HepG2 (cell line): Measurements from ENCODE around the gene ARHGEF7. TPM values are rescaled to one million over a fixed set of nuclear protein-coding genes. Genes with fewer than 3 reads are reported as not detected.

Source experiments
- ATAC-seq: fragments of 200-7000 bp; cut with Tn5 transposase; 3 replicates; pipeline ENCODE4 v1.9.1; 2020; ENCODE audit warnings: mild to moderate bottlenecking, moderate library complexity
- BruUV-seq: library from RNA; stranded (reverse); fragments of 400-500 nt; replicated peaks from 2 replicates; lab custom pipeline; 2021; lab: Mats Ljungman, UMichigan
- CTCF ChIA-PET: fragments of 300-600 bp; formaldehyde crosslinking; extraction: SDS; loops from one replicate; lab custom pipeline; 2021; ENCODE audit warnings: low total read pairs, inconsistent platforms, low intra/inter-chr PET ratio; lab: Yijun Ruan, JAX
- POLR2A ChIA-PET: fragments of 350-600 bp; sonication (Branson Sonifier 250); formaldehyde crosslinking; loops from one replicate; lab custom pipeline; 2020; ENCODE audit warnings: antibody characterized with exemption, inconsistent platforms; lab: Yijun Ruan, JAX
- DNase-seq: peaks from one replicate; pipeline ENCODE4 v3.0.0-alpha.2; 2015; ENCODE audit warnings: low spot score
- FAIRE-seq: peaks from 3 replicates; lab custom pipeline; 2011; peaks lifted over from hg19 to GRCh38; lab: Jason Lieb, UNC
- H2AFZ ChIP-seq: one replicate; pipeline ENCODE4 v1.6.1; 2011; ENCODE audit warnings: low read length, inconsistent platforms
- H3K27ac ChIP-seq: fragments of 300-600 bp; 3 replicates; pipeline ENCODE4 v1.8.0; 2011; ENCODE audit warnings: mixed run types, mild to moderate bottlenecking, mixed read lengths, low read length, inconsistent platforms; ENCODE audit not compliant: insufficient read depth; ENCODE audit errors: extremely low read length
- H3K27me3 ChIP-seq, 2 experiments: fragments of 200-600 bp in 1 of 2; 2 replicates in 1 of 2; 3 replicates in 1 of 2; pipeline versions ENCODE4 v1.6.0 to v1.8.0; 2011; ENCODE audit warnings: low read length in 2 of 2, mild to moderate bottlenecking in 2 of 2, moderate library complexity in 2 of 2, inconsistent platforms in 1 of 2; ENCODE audit not compliant: insufficient read depth in 2 of 2, control insufficient read depth in 1 of 2
- H3K36me3 ChIP-seq, 2 experiments: fragments of 200-600 bp in 1 of 2; replicated peaks in 1 of 2; 2 replicates in 1 of 2; 3 replicates in 1 of 2; pipeline versions ENCODE4 v1.5.1 to v1.8.0; 2011; ENCODE audit warnings: low read length in 2 of 2, inconsistent platforms in 1 of 2; ENCODE audit not compliant: insufficient read depth in 2 of 2, control insufficient read depth in 1 of 2
- H3K4me1 ChIP-seq: 2 replicates; pipeline ENCODE4 v1.5.1; 2012; ENCODE audit warnings: low read length, inconsistent platforms; ENCODE audit not compliant: insufficient read depth
- H3K4me2 ChIP-seq: 2 replicates; pipeline ENCODE4 v1.6.0; 2011; ENCODE audit warnings: low read depth, low read length, inconsistent platforms
- H3K4me3 ChIP-seq, 3 experiments: fragments of 200-600 bp in 1 of 3; sonication (generic), shearing (Covaris generic) in 1 of 3; replicated peaks in 1 of 3; 2 replicates each; pipeline ENCODE4 v1.5.1; 2011 to 2016; ENCODE audit warnings: low read length in 3 of 3, inconsistent platforms in 2 of 3, low read depth in 2 of 3, mild to moderate bottlenecking in 2 of 3, control low read depth in 1 of 3, mixed read lengths in 1 of 3; ENCODE audit not compliant: insufficient read depth in 1 of 3
- H3K79me2 ChIP-seq: one replicate; pipeline ENCODE4 v1.6.1; 2011; ENCODE audit warnings: low read length, inconsistent platforms; ENCODE audit not compliant: insufficient read depth
- H3K9ac ChIP-seq: 2 replicates; pipeline ENCODE4 v1.6.0; 2011; ENCODE audit warnings: mild to moderate bottlenecking, low read depth, low read length, inconsistent platforms; ENCODE audit not compliant: insufficient read depth
- H3K9me3 ChIP-seq: 2 replicates; pipeline ENCODE4 v1.5.1; 2012; ENCODE audit warnings: mild to moderate bottlenecking, low read length
- H4K20me1 ChIP-seq: 2 replicates; pipeline ENCODE4 v1.6.0; 2011; ENCODE audit warnings: inconsistent platforms, mild to moderate bottlenecking, low read length, moderate library complexity; ENCODE audit not compliant: insufficient read depth
- CERS6 ChIP-seq: sonication (generic); formaldehyde crosslinking; IDR thresholded peaks from 2 replicates; pipeline ENCODE4 v1.5.0; 2020; ENCODE audit warnings: missing genetic modification reagents
- CSRNP1 ChIP-seq: sonication (generic); formaldehyde crosslinking; IDR thresholded peaks from 2 replicates; pipeline ENCODE4 v1.8.1; 2023; ENCODE audit warnings: mild to moderate bottlenecking, missing genetic modification reagents
- DNMT1 ChIP-seq: sonication (generic); formaldehyde crosslinking; IDR thresholded peaks from 2 replicates; pipeline ENCODE4 v1.5.1; 2020; ENCODE audit warnings: mild to moderate bottlenecking, missing genetic modification reagents
- GTF3A ChIP-seq: sonication (generic); formaldehyde crosslinking; conservative IDR thresholded peaks from 2 replicates; pipeline ENCODE4 v1.4.0; 2020; ENCODE audit warnings: mild to moderate bottlenecking, missing genetic modification reagents
- HDAC6 ChIP-seq: fragments of 200-600 bp; sonication (generic); IDR thresholded peaks from 2 replicates; pipeline ENCODE4 v1.7.0; 2017; ENCODE audit warnings: mild to moderate bottlenecking, antibody characterized with exemption, low read length, low read depth
- HNRNPUL1 ChIP-seq: fragments of 200-400 bp; formaldehyde crosslinking; IDR thresholded peaks from 2 replicates; pipeline ENCODE4 v1.6.1; 2017; ENCODE audit warnings: low read depth, mild to moderate bottlenecking, low read length, moderate library complexity
- MNT ChIP-seq: fragments of 450-650 bp; IDR thresholded peaks from 2 replicates; pipeline ENCODE4 v1.6.1; 2016
- NONO ChIP-seq, 2 experiments: fragments of 450-650 bp in 1 of 2; sonication (generic) in 1 of 2; formaldehyde crosslinking in 1 of 2; IDR thresholded peaks in 1 of 2; conservative IDR thresholded peaks in 1 of 2; 2 replicates each; pipeline versions ENCODE4 v1.6.1 to v1.8.0; 2017 to 2022; ENCODE audit warnings: mild to moderate bottlenecking in 1 of 2, missing genetic modification reagents in 1 of 2, moderate library complexity in 1 of 2
- REPIN1 ChIP-seq: sonication (generic); formaldehyde crosslinking; IDR thresholded peaks from 2 replicates; pipeline ENCODE4 v1.8.0; 2022; ENCODE audit warnings: missing genetic modification reagents, low read depth, mild to moderate bottlenecking, borderline replicate concordance
- SRSF9 ChIP-seq: fragments of 200-400 bp; formaldehyde crosslinking; IDR thresholded peaks from 2 replicates; pipeline ENCODE4 v1.6.1; 2018; ENCODE audit warnings: borderline replicate concordance, mild to moderate bottlenecking, low read depth, low read length; ENCODE audit not compliant: insufficient read depth, poor library complexity, severe bottlenecking
- ZNF251 ChIP-seq: sonication (generic); formaldehyde crosslinking; IDR thresholded peaks from 2 replicates; pipeline ENCODE4 v1.9.0; 2021; ENCODE audit warnings: mild to moderate bottlenecking, missing genetic modification reagents
- ZNF276 ChIP-seq: sonication (generic); formaldehyde crosslinking; IDR thresholded peaks from 2 replicates; pipeline ENCODE4 v1.4.0; 2020; ENCODE audit warnings: mild to moderate bottlenecking, low read depth, missing genetic modification reagents
- ZNF441 ChIP-seq: sonication (generic); formaldehyde crosslinking; IDR thresholded peaks from 2 replicates; pipeline ENCODE4 v1.7.0; 2021; ENCODE audit warnings: missing genetic modification reagents, borderline replicate concordance
- ZNF446 ChIP-seq: sonication (generic); formaldehyde crosslinking; IDR thresholded peaks from 2 replicates; pipeline ENCODE4 v1.5.0; 2020; ENCODE audit warnings: mild to moderate bottlenecking, missing genetic modification reagents
- ZNF510 ChIP-seq: sonication (generic); formaldehyde crosslinking; IDR thresholded peaks from 2 replicates; pipeline ENCODE4 v1.4.0; 2020; ENCODE audit warnings: low read depth, mild to moderate bottlenecking, missing genetic modification reagents
- ZNF562 ChIP-seq: sonication (generic); formaldehyde crosslinking; IDR thresholded peaks from 2 replicates; pipeline ENCODE4 v1.8.0; 2022; ENCODE audit warnings: missing genetic modification reagents, borderline replicate concordance
- ZNF768 ChIP-seq: sonication (generic); formaldehyde crosslinking; IDR thresholded peaks from 2 replicates; pipeline ENCODE4 v1.4.0; 2020; ENCODE audit warnings: missing genetic modification reagents
- ZNF790 ChIP-seq: sonication (generic); formaldehyde crosslinking; IDR thresholded peaks from 2 replicates; pipeline ENCODE4 v1.8.0; 2022; ENCODE audit warnings: missing genetic modification reagents, mild to moderate bottlenecking, borderline replicate concordance
- WGBS: methylation state at CpG from one replicate; pipeline ENCODE4 v1.1.6; 2017; ENCODE audit warnings: low lambda C conversion rate; 5-methylcytosine and 5-hydroxymethylcytosine counted together
- in situ Hi-C: cut with HindIII; loops from 2 replicates; pipeline ENCODE4 v1.10.0; 2017; ENCODE audit warnings: low pct_unique_long_range_greater_than_20kb; ENCODE audit not compliant: extremely low pct_ligation_motif_present
- intact Hi-C: fragments of 100-400 bp; cut with micrococcal nuclease; formaldehyde crosslinking; loops from one replicate; pipeline ENCODE4 v1.10.0; 2022; ENCODE audit not compliant: unreplicated experiment
- polyA plus RNA-seq, 8 experiments: library from polyadenylated mRNA; depleted of rRNA in 3 of 8; stranded (reverse) in 7 of 8; unstranded in 1 of 8; fragments of >200 nt; fragmentation: Illumina TruSeq in 4 of 8; extraction: Trizol in 4 of 8; gene quantifications; 2 replicates each; pipeline versions ENCODE4 v1.2.1 to v1.2.3, GENCODE V29; 2011 to 2016; ENCODE audit warnings: low read depth in 4 of 8, missing spikeins in 1 of 8, mixed read lengths in 1 of 8; ENCODE audit not compliant: insufficient read depth in 1 of 8
- total RNA-seq, 5 experiments: library from RNA; depleted of rRNA; stranded (reverse); fragments of >200 nt; fragmentation: Illumina TruSeq; extraction: Trizol; gene quantifications; 2 replicates each; pipeline ENCODE4 v1.2.3, GENCODE V29; 2016; ENCODE audit warnings: low read depth in 1 of 5

ARHGEF7 gene
- total and polyA plus RNA-seq, 2 of the 13 experiments (the other 11 are each of a cell fraction or from before 2014, with no cell fraction given): 15.7 to 22.3 TPM

DNA sequence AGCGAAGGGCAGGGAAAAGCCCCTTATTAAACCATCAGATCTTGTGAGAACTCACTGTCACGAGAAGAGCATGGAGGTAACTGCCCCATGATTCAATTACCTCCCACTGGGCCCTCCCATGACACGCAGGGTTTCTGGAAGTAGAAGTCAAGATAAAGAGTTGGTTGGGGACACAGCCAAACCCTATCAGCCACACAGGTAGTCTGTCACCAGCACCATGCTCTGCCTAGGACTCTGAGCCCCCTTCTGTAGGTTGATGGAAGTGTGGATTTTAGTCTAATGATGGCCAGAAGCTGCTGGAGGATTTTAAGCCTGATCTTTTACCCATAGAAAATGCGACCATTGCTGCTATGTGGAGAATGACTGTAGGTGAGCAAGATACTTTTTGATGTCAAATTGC, 60.8 kb downstream of the ARHGEF7 start:
- FAIRE-seq (no peak), ATAC-seq (peak; percentile 43), DNase-seq (no peak)
- ChIA-PET POLR2A (no interaction called here), CTCF (no interaction called here)
- peaks cover 34% of the 10 kb centered on the region for H4K20me1 ChIP-seq
- TF ChIP-seq ZNF441 (CRISPR knock-in tag) (no peak), REPIN1 (no peak), ZNF790 (CRISPR knock-in tag) (no peak), ZNF251 (CRISPR knock-in tag) (no peak), HNRNPUL1 (no peak), ZNF562 (CRISPR knock-in tag) (no peak), ZNF510 (CRISPR knock-in tag) (no peak), MNT (no peak), HDAC6 (no peak), ZNF276 (no peak), SRSF9 (no peak), CSRNP1 (CRISPR knock-in tag) (no peak), DNMT1 (CRISPR knock-in tag) (no peak), GTF3A (CRISPR knock-in tag) (no peak), ZNF768 (no peak), NONO (IDR thresholded peaks at IDR 0.05) (no peak), NONO (CRISPR knock-in tag; conservative IDR thresholded peaks at IDR 0.05) (no peak), CERS6 (CRISPR knock-in tag) (no peak), ZNF446 (CRISPR knock-in tag) (no peak)
- no peak overlapping the region for H3K27ac ChIP-seq
- in situ Hi-C loops: no loop called here
- H3K4me1 ChIP-seq: peaks cover 33% of the 10 kb centered on the region
- WGBS: 94% methylated on average over 3 of the region's 4 CpGs
- H3K9me3 ChIP-seq: no peaks in the 10 kb centered on the region
- H3K79me2 ChIP-seq: peaks cover 84% of the 10 kb centered on the region
- intact Hi-C loops: no loop called here
- H2AFZ ChIP-seq: no peak overlapping the region
- H3K36me3 ChIP-seq: peaks cover 4 to 17% of the 10 kb centered on the region in 2 experiments; a peak in 4 of 5 replicates
- no peaks in the 10 kb centered on the region for H3K27me3 ChIP-seq
- no peak overlapping the region for H3K4me2 ChIP-seq
- no peak overlapping the region for H3K4me3 ChIP-seq
- H3K9ac ChIP-seq: no peak overlapping the region
- BruUV-seq: no TSS peak
